HepG2 (cell line): ENCODE data around the gene BHLHE23. TPM values are rescaled to one million over a fixed set of nuclear protein-coding genes. Genes with fewer than 3 reads are reported as not detected.

Experiments used
- ATF2 ChIP-seq: sonication (generic); formaldehyde crosslinking; IDR thresholded peaks from 2 replicates; pipeline ENCODE4 v1.4.0; 2020; ENCODE audit warnings: missing genetic modification reagents
- BCL3 ChIP-seq: sonication (generic); formaldehyde crosslinking; IDR thresholded peaks from 2 replicates; pipeline ENCODE4 v1.5.1; 2020; ENCODE audit warnings: mild to moderate bottlenecking, missing genetic modification reagents, moderate library complexity
- CAMTA2 ChIP-seq: sonication (generic); formaldehyde crosslinking; IDR thresholded peaks from 2 replicates; pipeline ENCODE4 v1.4.0; 2020; ENCODE audit warnings: mild to moderate bottlenecking, missing genetic modification reagents, borderline replicate concordance
- FOXO4 ChIP-seq: sonication (generic); formaldehyde crosslinking; conservative IDR thresholded peaks from 2 replicates; pipeline ENCODE4 v1.8.1; 2023; ENCODE audit warnings: missing genetic modification reagents
- HNRNPH1 ChIP-seq: fragments of 200-400 bp; formaldehyde crosslinking; optimal IDR thresholded peaks from 2 replicates; pipeline ENCODE3; 2017; ENCODE audit warnings: mild to moderate bottlenecking, low read depth, low read length
- KDM2A ChIP-seq: sonication (generic); formaldehyde crosslinking; IDR thresholded peaks from 2 replicates; pipeline ENCODE4 v1.4.0; 2020; ENCODE audit warnings: low read depth, missing genetic modification reagents, borderline replicate concordance
- MYC ChIP-seq: sonication (generic); formaldehyde crosslinking; IDR thresholded peaks from 2 replicates; pipeline ENCODE4 v1.9.0; 2021; ENCODE audit warnings: missing genetic modification reagents, borderline replicate concordance
- NFATC3 ChIP-seq: sonication (generic); formaldehyde crosslinking; IDR thresholded peaks from 2 replicates; pipeline ENCODE4 v1.5.1; 2020; ENCODE audit warnings: mild to moderate bottlenecking, missing genetic modification reagents
- NFYB ChIP-seq: sonication (generic); formaldehyde crosslinking; IDR thresholded peaks from 2 replicates; pipeline ENCODE4 v1.4.0; 2020; ENCODE audit warnings: missing genetic modification reagents
- NR2C2 ChIP-seq: sonication (generic); formaldehyde crosslinking; IDR thresholded peaks from 2 replicates; pipeline ENCODE4 v1.4.0; 2020; ENCODE audit warnings: missing genetic modification reagents, mild to moderate bottlenecking, moderate library complexity, borderline replicate concordance
- REL ChIP-seq: sonication (generic); formaldehyde crosslinking; conservative IDR thresholded peaks from 2 replicates; pipeline ENCODE4 v1.8.0; 2022; ENCODE audit warnings: mild to moderate bottlenecking, missing genetic modification reagents, moderate library complexity
- STAT5B ChIP-seq: sonication (generic); formaldehyde crosslinking; IDR thresholded peaks from 2 replicates; pipeline ENCODE4 v1.4.0; 2020; ENCODE audit warnings: missing genetic modification reagents
- TBX2 ChIP-seq: sonication (generic); formaldehyde crosslinking; IDR thresholded peaks from 2 replicates; pipeline ENCODE4 v1.5.0; 2020; ENCODE audit warnings: missing genetic modification reagents, mild to moderate bottlenecking, borderline replicate concordance
- ZNF235 ChIP-seq: sonication (generic); formaldehyde crosslinking; IDR thresholded peaks from 2 replicates; pipeline ENCODE4 v1.8.1; 2023; ENCODE audit warnings: mild to moderate bottlenecking, missing genetic modification reagents, borderline replicate concordance
- ZNF274 ChIP-seq: sonication (generic); formaldehyde crosslinking; IDR thresholded peaks from 2 replicates; pipeline ENCODE4 v1.5.1; 2020; ENCODE audit warnings: mild to moderate bottlenecking, missing genetic modification reagents
- ZNF569 ChIP-seq: sonication (generic); formaldehyde crosslinking; IDR thresholded peaks from 2 replicates; pipeline ENCODE4 v1.5.0; 2020; ENCODE audit warnings: mild to moderate bottlenecking, missing genetic modification reagents, moderate library complexity, borderline replicate concordance
- ZNF614 ChIP-seq: IDR thresholded peaks from 2 replicates; pipeline ENCODE4 v1.6.1; 2018; ENCODE audit warnings: missing biosample characterization, missing genetic modification reagents, inconsistent platforms, borderline replicate concordance
- ZNF687 ChIP-seq: sonication (generic); formaldehyde crosslinking; IDR thresholded peaks from 2 replicates; pipeline ENCODE4 v1.5.1; 2020; ENCODE audit warnings: mild to moderate bottlenecking, missing genetic modification reagents, moderate library complexity
- ZNF83 ChIP-seq: sonication (generic); formaldehyde crosslinking; IDR thresholded peaks from 2 replicates; pipeline ENCODE4 v1.4.0; 2020; ENCODE audit warnings: missing genetic modification reagents, mild to moderate bottlenecking, borderline replicate concordance
- polyA plus RNA-seq, 8 experiments: library from polyadenylated mRNA; depleted of rRNA in 3 of 8; stranded (reverse) in 7 of 8; unstranded in 1 of 8; fragments of >200 nt; fragmentation: Illumina TruSeq in 4 of 8; extraction: Trizol in 4 of 8; gene quantifications; 2 replicates each; pipeline versions ENCODE4 v1.2.1 to v1.2.3, GENCODE V29; 2011 to 2016; ENCODE audit warnings: low read depth in 4 of 8, missing spikeins in 1 of 8, mixed read lengths in 1 of 8; ENCODE audit not compliant: insufficient read depth in 1 of 8
- total RNA-seq, 5 experiments: library from RNA; depleted of rRNA; stranded (reverse); fragments of >200 nt; fragmentation: Illumina TruSeq; extraction: Trizol; gene quantifications; 2 replicates each; pipeline ENCODE4 v1.2.3, GENCODE V29; 2016; ENCODE audit warnings: low read depth in 1 of 5

BHLHE23 gene
- total and polyA plus RNA-seq, 2 of the 13 experiments (the other 11 are each of a cell fraction or from before 2014, with no cell fraction given): not detected

- TF ChIP-seq ZNF687 (CRISPR knock-in tag) (peak; percentile 91), ZNF274 (CRISPR knock-in tag) (peak; percentile 90), NFYB (CRISPR knock-in tag) (no peak), BCL3 (CRISPR knock-in tag) (0 out of 2 replicates have a peak, but pooled peaks have one; percentile 13), FOXO4 (CRISPR knock-in tag) (0 out of 2 replicates have a peak, but pooled peaks have one; percentile 75), TBX2 (CRISPR knock-in tag) (peak; percentile 76), NFATC3 (CRISPR knock-in tag) (no peak), REL (CRISPR knock-in tag) (0 out of 2 replicates have a peak, but pooled peaks have one; percentile 41), ZNF83 (CRISPR knock-in tag) (peak; percentile 78; the same call in 1 of the 2 replicates), MYC (CRISPR knock-in tag) (peak; percentile 16; the same call in 1 of the 2 replicates), HNRNPH1 (peak; percentile 18), ZNF235 (CRISPR knock-in tag) (peak; percentile 89; the same call in 1 of the 2 replicates), ATF2 (CRISPR knock-in tag) (0 out of 2 replicates have a peak, but pooled peaks have one; percentile 10), CAMTA2 (CRISPR knock-in tag) (0 out of 2 replicates have a peak, but pooled peaks have one; percentile 85), ZNF569 (CRISPR knock-in tag) (no peak), STAT5B (no peak), ZNF614 (no peak; the same call in 1 of the 2 replicates), KDM2A (peak; percentile 60; the same call in 1 of the 2 replicates), NR2C2 (peak; percentile 13; the same call in 1 of the 2 replicates)
These were observed 36.2 kb downstream of the BHLHE23 start (continued) for GRCh38 chr20:62970307-62971210.
